GM20431 (cell line): ENCODE data around the gene TRIM2.
"Not testable (repeated sequence)": the region's sequence is repeated elsewhere in the genome, so short reads cannot be mapped to it uniquely, and the experiment has no call there.

Source experiments
- in situ Hi-C: fragments of 300-500 bp; cut with MseI, MboI; formaldehyde crosslinking; loops from one replicate; pipeline ENCODE4 v1.15.0; 2020; ENCODE audit warnings: low sequenced_read_pairs; ENCODE audit not compliant: unreplicated experiment

The TRIM2 gene

GRCh38 chr4:153186046-153186728 lies 18.1 kb upstream of the TRIM2 start:
- in situ Hi-C loops, result no loop called here

GRCh38 chr4:153189016-153189801 lies 15.0 kb upstream of the TRIM2 start:
- in situ Hi-C loops, result no loop called here

- in situ Hi-C loops, result no loop called here
Measured at GRCh38 chr4:153191795-153192363, 12.4 kb upstream of the TRIM2 start.

- in situ Hi-C loops, result no loop called here
Measured at GRCh38 chr4:153197301-153197700, 6.9 kb upstream of the TRIM2 start.

- in situ Hi-C loops, result no loop called here
Measured at GRCh38 chr4:153198719-153199118, 5.5 kb upstream of the TRIM2 start.

GRCh38 chr4:153203746-153204145 lies 497 bp upstream of the TRIM2 start:
- in situ Hi-C loops, result not testable (repeated sequence)

GRCh38 chr4:153204728-153205648 lies 745 bp downstream of the TRIM2 start:
- in situ Hi-C loops, result no loop called here

- in situ Hi-C loops, result no loop called here
Measured at GRCh38 chr4:153205757-153206156, 1.5 kb downstream of the TRIM2 start.

GRCh38 chr4:153206534-153206933 lies 2.3 kb downstream of the TRIM2 start:
- in situ Hi-C loops, result no loop called here

- in situ Hi-C loops, result no loop called here
Measured at GRCh38 chr4:153207027-153207426, 2.8 kb downstream of the TRIM2 start.

GRCh38 chr4:153207567-153207966 lies 3.3 kb downstream of the TRIM2 start:
- in situ Hi-C loops, result no loop called here

GRCh38 chr4:153209410-153209809 lies 5.2 kb downstream of the TRIM2 start:
- in situ Hi-C loops, result no loop called here

GRCh38 chr4:153210727-153211126 lies 6.5 kb downstream of the TRIM2 start:
- in situ Hi-C loops, result no loop called here

GRCh38 chr4:153211986-153212728 lies 7.9 kb downstream of the TRIM2 start:
- in situ Hi-C loops, result no loop called here

GRCh38 chr4:153212736-153213135 lies 8.5 kb downstream of the TRIM2 start:
- in situ Hi-C loops, result no loop called here

GRCh38 chr4:153215921-153216320 lies 11.7 kb downstream of the TRIM2 start:
- in situ Hi-C loops, result no loop called here

- in situ Hi-C loops, result no loop called here
Measured at GRCh38 chr4:153216546-153216945, 12.3 kb downstream of the TRIM2 start.

- in situ Hi-C loops, result no loop called here
Measured at GRCh38 chr4:153217440-153217839, 13.2 kb downstream of the TRIM2 start.

- in situ Hi-C loops, result no loop called here
Measured at GRCh38 chr4:153218961-153219360, 14.7 kb downstream of the TRIM2 start.
